Measurements from ENCODE around the gene TUBG1.
A peak's percentile ranks its signal among the peaks of the same experiment; 100 is the strongest.
"Not testable (repeated sequence)": the region's sequence is repeated elsewhere in the genome, so short reads cannot be mapped to it uniquely, and the experiment has no call there.

TUBG1 gene

GRCh38 chr17:42653179-42654124, 44.0 kb downstream of the TUBG1 start:
- TF ChIP-seq CTCF (IDR thresholded peaks at IDR 0.05; ENCODE audit: control extremely low read depth, extremely low read depth, low read depth, missing control alignments), result no peak
- ChIA-PET POLR2A (interaction anchor here (0.6 kb wide), 1 partner anchor 663 kb away, joined by 5 read pairs; no protein-coding TSS in a partner anchor), CTCF (interaction anchor here (1.0 to 1.5 kb wide), 4 partner anchors 18 to 35 kb away, joined by 3 read pairs; no protein-coding TSS in a partner anchor)
- DNase-seq (ENCODE audit: extremely low spot score), result peak; percentile 22

GRCh38 chr17:42655528-42655927, 46.0 kb downstream of the TUBG1 start:
- TF ChIP-seq CTCF (IDR thresholded peaks at IDR 0.05; ENCODE audit: control extremely low read depth, extremely low read depth, low read depth, missing control alignments), result no peak
- ChIA-PET CTCF (interaction anchor here (0.8 to 2.5 kb wide), 3 partner anchors 19 to 37 kb away, joined by 3 to 9 read pairs (median 7); no protein-coding TSS in a partner anchor), POLR2A (no interaction called here)
- DNase-seq (ENCODE audit: extremely low spot score), result no peak

DNA sequence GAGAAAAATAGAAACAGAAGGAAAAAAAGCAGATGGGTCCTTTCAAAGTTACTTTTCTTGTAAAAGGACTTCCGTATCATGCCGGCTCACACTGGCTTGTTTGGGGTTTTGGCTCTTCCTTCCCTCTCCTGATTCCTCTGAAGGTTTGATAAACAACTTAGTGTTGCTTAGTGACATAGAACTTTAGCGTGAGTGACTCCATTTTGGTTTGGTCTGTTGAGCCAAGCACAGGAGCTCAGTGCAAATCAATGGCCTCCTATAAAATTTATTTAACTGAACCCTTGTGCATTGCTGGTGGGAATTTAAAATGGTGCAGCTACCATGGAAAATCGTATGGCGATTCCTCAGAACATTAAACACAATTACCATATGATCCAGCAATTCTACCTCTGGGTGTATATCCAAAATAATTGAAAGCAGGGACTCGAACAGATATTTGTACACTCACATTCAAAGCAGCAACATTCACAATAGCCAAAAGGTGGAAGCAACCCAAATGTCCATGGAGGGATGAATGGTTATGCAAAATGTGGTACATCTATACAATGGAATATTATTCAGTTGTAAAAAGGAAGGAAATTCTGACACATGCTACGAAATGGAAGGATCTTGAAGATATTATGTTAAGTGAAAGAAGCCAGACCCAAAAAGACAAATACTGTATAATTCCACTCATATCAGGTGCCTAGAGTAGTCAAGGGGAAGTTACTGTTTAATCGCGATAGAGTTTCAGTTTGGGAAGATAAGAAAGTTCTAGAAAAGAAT, 48.5 kb downstream of the TUBG1 start:
- TF ChIP-seq CTCF (IDR thresholded peaks at IDR 0.05; ENCODE audit: control extremely low read depth, extremely low read depth, low read depth, missing control alignments), result no peak
- POLR2A ChIA-PET, result no interaction called here
- CTCF ChIA-PET, result interaction anchor here (1.5 to 6.8 kb wide), 4 partner anchors 10 to 40 kb away, joined by 7 to 54 read pairs (median 9); no protein-coding TSS in a partner anchor
- DNase-seq (ENCODE audit: extremely low spot score), result no peak

DNA sequence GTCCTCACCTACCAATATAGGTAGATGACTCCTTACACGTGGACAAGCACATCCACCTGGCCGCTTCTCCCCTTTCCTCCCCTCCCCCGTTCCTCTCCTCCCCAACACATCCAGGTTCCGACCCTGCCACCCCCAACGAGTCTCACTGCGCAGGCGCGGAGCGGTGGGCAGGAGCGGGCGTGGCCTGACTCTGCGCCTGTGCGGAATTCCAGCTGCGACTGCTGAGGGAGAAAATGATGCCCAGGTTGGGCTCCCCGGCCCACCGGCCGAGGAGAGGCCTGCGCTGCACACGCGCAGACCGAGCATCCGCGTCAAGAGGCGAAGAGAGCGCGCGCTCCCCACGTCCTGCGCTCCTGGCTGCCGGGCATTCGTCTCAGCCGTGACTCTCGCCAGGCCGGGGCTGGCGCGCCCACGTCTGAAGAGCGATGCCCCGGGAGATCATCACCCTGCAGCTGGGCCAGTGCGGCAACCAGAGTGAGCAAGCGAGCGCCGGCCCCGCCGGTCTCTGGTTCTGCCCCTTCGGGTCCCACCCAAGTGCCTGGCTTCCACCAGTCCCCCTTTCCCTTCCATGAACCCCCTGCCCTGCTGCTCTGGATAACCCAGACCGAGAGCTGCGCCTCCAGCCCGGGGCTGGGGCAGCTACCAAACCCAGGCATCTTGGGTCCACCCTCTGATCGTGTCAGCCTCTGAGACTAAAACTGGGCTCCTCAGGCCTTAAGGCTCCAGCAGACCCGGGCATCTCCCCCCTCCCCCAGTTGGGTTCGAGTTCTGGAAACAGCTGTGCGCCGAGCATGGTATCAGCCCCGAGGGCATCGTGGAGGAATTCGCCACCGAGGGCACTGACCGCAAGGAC, 49.8 kb downstream of the TUBG1 start, which contains the start of gene TUBG2:
Gene TUBG2, plus strand, starts transcription at position 206 of the 853 bp plus-strand sequence. Its CDS starts 220 bp downstream, at position 426.
- ChIA-PET POLR2A (no interaction called here), CTCF (interaction anchor here (0.7 to 6.8 kb wide), 6 partner anchors 9 to 41 kb away, joined by 3 to 54 read pairs (median 8); no protein-coding TSS in a partner anchor)
- DNase-seq (ENCODE audit: extremely low spot score), result peak; percentile 90
- no peak for TF ChIP-seq CTCF (IDR thresholded peaks at IDR 0.05; ENCODE audit: control extremely low read depth, extremely low read depth, low read depth, missing control alignments)

DNA sequence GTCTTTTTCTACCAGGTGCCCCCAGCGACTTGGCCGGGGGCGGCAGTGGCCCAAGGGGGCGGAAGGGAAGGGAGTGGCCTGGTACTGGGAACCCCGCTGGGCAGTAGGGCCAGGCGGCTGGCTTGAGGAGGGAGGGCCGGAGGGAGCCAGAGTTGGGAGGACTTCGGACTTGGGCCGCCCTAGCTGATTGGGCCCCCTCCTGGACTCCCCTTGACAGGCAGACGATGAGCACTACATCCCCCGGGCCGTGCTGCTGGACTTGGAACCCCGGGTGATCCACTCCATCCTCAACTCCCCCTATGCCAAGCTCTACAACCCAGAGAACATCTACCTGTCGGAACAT, 50.4 kb downstream of the TUBG1 start:
- DNase-seq (ENCODE audit: extremely low spot score); POLR2A ChIA-PET: not testable (repeated sequence)
- CTCF ChIA-PET, result interaction anchor here (0.7 to 6.8 kb wide), 4 partner anchors 13 to 21 kb away, joined by 3 to 54 read pairs (median 6); no protein-coding TSS in a partner anchor

DNA sequence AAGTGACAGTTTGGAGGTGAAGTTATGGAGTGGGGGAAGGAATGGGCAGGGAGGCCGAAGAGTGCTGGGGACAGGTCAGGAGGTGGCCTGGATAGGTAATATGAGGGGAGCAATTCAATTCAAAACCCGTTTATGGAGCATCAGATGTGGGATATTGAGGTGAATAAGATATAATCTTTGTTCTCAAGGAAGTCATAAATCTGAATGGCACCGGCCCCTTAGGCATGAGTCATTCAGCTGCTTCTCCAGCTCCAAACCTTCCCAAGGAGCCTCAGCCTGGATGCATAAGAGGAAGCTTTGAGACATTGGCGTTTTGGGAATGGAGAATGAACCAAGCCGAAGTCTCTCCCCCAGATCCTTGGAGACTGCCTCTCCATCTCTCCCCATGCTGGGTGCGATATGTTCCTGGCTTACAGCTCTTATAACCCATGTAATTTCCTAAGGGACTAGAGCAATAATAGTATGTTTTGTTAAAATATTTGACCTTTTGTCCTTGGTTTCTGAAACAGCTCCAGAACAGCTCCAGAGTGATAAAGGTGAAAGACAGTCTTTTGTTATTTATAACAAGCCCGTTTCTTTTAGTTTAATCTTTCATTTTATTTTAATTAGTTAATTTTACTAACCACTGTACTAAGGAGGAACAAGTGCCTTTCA, 51.3 kb downstream of the TUBG1 start:
- ChIA-PET POLR2A (interaction anchor here (1.9 kb wide), 1 partner anchor 10 kb away, joined by 4 read pairs; no protein-coding TSS in a partner anchor), CTCF (interaction anchor here (1.1 to 6.8 kb wide), 3 partner anchors 12 to 82 kb away, joined by 3 to 54 read pairs (median 4); no protein-coding TSS in a partner anchor)
- DNase-seq (ENCODE audit: extremely low spot score), result no peak
- TF ChIP-seq CTCF (IDR thresholded peaks at IDR 0.05; ENCODE audit: control extremely low read depth, extremely low read depth, low read depth, missing control alignments), result no peak
